Ovary (tissue), 3 donors: ENCODE data around the gene BRI3.

Source experiments
- CTCF ChIP-seq, 3 donors: fragments of 450-650 bp in 2 of 3; fragments of 200-600 bp in 1 of 3; IDR thresholded peaks; one replicate each; pipeline versions ENCODE4 v1.5.1 to v1.8.0; 2016 to 2022; ENCODE audit warnings: antibody characterized with exemption in 3 of 3, mild to moderate bottlenecking in 1 of 3
- POLR2A ChIP-seq: fragments of 450-650 bp; IDR thresholded peaks from one replicate; pipeline ENCODE4 v1.6.1; 2017; ENCODE audit warnings: antibody characterized with exemption, mild to moderate bottlenecking, moderate library complexity
- donor health status: DM: no; HTN: no; CAD: no.

GRCh38 chr7:98257701-98258100 lies 23.8 kb upstream of the BRI3 start:
- TF ChIP-seq CTCF (IDR thresholded peaks at IDR 0.05) (no peak), POLR2A (no peak)
